ENCODE measurements around the gene CNOT9. TPM values are rescaled to one million over a fixed set of nuclear protein-coding genes. Genes with fewer than 3 reads are reported as not detected.
A peak's percentile ranks its signal among the peaks of the same experiment; 100 is the strongest.

CNOT9 gene
- polyA plus RNA-seq, 3 donors: 14.5 to 21.5 (median 18.4) TPM

DNA sequence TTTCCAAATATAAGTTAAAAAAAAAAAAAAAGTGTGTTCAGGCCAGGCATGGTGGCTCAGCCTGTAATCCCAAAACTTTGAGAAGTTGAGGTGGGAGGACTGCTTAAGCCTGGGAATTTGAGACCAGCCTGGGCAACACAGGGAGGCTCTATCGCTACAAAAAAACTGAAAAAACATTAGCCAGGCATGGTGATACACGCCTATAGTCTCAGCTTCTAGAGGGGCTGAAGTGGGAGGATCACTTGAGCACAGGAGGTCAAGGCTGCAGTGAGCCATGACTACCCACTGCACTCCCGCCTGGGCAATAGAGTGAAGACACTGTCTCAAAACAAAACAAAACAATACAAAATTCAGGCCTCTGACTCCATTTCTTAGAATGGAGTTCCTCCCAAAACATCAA, 9.7 kb upstream of the CNOT9 start:
- Histone ChIP-seq H2AFZ (ENCODE audit: insufficient read depth, low read depth, low read length, poor library complexity, severe bottlenecking) (no peak overlapping the region), H4K20me1 (ENCODE audit: insufficient read depth, low read length) (no peaks in the 10 kb centered on the region), H3K4me1 (ENCODE audit: control insufficient read depth in 1 of 2, insufficient read depth in 2 of 2, low read length in 2 of 2) (peaks cover 0 to 12% of the 10 kb centered on the region in 2 donors), H3K79me2 (ENCODE audit: insufficient read depth, low read length) (peaks cover 30% of the 10 kb centered on the region), H3K4me2 (replicated peaks; ENCODE audit: extremely low read depth, low read length, poor library complexity, severe bottlenecking) (no peak overlapping the region), H3K9me3 (replicated peaks in 1 of 2; ENCODE audit: control insufficient read depth in 1 of 2, insufficient read depth in 1 of 2, low read length in 2 of 2) (no peaks in the 10 kb centered on the region), H3K27ac (ENCODE audit: low read depth in 1 of 2, low read length in 2 of 2) (no peak overlapping the region), H3K36me3 (replicated peaks in 1 of 2; ENCODE audit: control insufficient read depth in 1 of 2, insufficient read depth in 2 of 2, low read length in 2 of 2) (peaks cover 41 to 81% of the 10 kb centered on the region in 2 donors), H3K4me3 (replicated peaks in 1 of 3; ENCODE audit: low read depth in 2 of 3, low read length in 3 of 3) (no peak overlapping the region), H3K27me3 (ENCODE audit: control insufficient read depth in 2 of 2, insufficient read depth in 2 of 2, low read length in 2 of 2) (no peaks in the 10 kb centered on the region), H3K9ac (ENCODE audit: insufficient read depth, low read length, poor library complexity, severe bottlenecking) (no peak overlapping the region)
- peaks cover 10% of the 10 kb centered on the region for H3K4me1 Mint-ChIP-seq
- 100% methylated on average over 2 of the region's 3 CpGs for WGBS (ENCODE audit: insufficient coverage)
- H3K36me3 Mint-ChIP-seq: peaks cover 44 to 75% of the 10 kb centered on the region in 2 donors
- H3K4me3 Mint-ChIP-seq: no peak overlapping the region
- intact Hi-C loops (cut with micrococcal nuclease): no loop called here
- H3K9me3 Mint-ChIP-seq: no peaks in the 10 kb centered on the region
- H3K27me3 Mint-ChIP-seq (ENCODE audit: low read depth in 3 of 3): no peaks in the 10 kb centered on the region
- H3K27ac Mint-ChIP-seq: no peak overlapping the region
- no peak for DNase-seq
- TF ChIP-seq, protein P1, sequence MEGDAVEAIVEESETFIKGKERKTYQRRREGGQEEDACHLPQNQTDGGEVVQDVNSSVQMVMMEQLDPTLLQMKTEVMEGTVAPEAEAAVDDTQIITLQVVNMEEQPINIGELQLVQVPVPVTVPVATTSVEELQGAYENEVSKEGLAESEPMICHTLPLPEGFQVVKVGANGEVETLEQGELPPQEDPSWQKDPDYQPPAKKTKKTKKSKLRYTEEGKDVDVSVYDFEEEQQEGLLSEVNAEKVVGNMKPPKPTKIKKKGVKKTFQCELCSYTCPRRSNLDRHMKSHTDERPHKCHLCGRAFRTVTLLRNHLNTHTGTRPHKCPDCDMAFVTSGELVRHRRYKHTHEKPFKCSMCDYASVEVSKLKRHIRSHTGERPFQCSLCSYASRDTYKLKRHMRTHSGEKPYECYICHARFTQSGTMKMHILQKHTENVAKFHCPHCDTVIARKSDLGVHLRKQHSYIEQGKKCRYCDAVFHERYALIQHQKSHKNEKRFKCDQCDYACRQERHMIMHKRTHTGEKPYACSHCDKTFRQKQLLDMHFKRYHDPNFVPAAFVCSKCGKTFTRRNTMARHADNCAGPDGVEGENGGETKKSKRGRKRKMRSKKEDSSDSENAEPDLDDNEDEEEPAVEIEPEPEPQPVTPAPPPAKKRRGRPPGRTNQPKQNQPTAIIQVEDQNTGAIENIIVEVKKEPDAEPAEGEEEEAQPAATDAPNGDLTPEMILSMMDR (IDR thresholded peaks at IDR 0.05): no peak

DNA sequence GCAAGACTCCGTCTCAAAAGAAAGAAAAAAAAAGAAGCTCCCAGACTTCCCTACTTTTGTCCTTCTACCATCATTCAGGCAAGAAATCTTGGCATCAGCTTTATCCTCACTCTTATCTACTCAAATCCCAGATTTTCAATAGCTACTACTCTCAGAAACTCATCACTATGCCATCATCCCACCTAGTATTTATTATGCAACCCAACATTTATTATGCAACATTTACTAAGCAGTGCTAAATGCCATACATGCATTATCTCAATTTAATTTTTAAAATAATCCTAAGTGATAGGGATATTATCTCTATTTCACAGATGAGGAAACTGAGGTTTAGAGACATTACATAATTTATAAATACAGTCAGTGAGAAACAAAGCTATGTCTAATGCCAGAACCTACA, 4.6 kb upstream of the CNOT9 start:
- peaks cover 28 to 47% of the 10 kb centered on the region in 2 donors for H3K36me3 Mint-ChIP-seq
- no peaks in the 10 kb centered on the region for H3K27me3 Mint-ChIP-seq (ENCODE audit: low read depth in 3 of 3)
- H3K4me2 ChIP-seq (replicated peaks; ENCODE audit: extremely low read depth, low read length, poor library complexity, severe bottlenecking): no peak overlapping the region
- WGBS (ENCODE audit: insufficient coverage): 83% methylated on average over 1 of the region's 1 CpG
- peaks cover 10 to 11% of the 10 kb centered on the region in 2 donors for H3K4me1 ChIP-seq (ENCODE audit: control insufficient read depth in 1 of 2, insufficient read depth in 2 of 2, low read length in 2 of 2)
- peak overlapping the region in 1 of 2 donors; percentile 46 for H3K27ac ChIP-seq (ENCODE audit: low read depth in 1 of 2, low read length in 2 of 2)
- H3K9me3 Mint-ChIP-seq: no peaks in the 10 kb centered on the region
- H3K9me3 ChIP-seq (replicated peaks in 1 of 2; ENCODE audit: control insufficient read depth in 1 of 2, insufficient read depth in 1 of 2, low read length in 2 of 2): no peaks in the 10 kb centered on the region
- TF ChIP-seq, protein P1 (IDR thresholded peaks at IDR 0.05): no peak
- peaks cover 21 to 43% of the 10 kb centered on the region in 2 donors for H3K36me3 ChIP-seq (replicated peaks in 1 of 2; ENCODE audit: control insufficient read depth in 1 of 2, insufficient read depth in 2 of 2, low read length in 2 of 2)
- intact Hi-C loops (cut with micrococcal nuclease): loop anchor here (10.0 kb wide), 3 partner anchors 159 to 289 kb away; partner anchors contain the start of genes AAMP (in 1 of the 2), CTDSP1 (in 1 of the 2) and PNKD (in 1 of the 2)
- H3K4me3 ChIP-seq (replicated peaks in 1 of 3; ENCODE audit: low read depth in 2 of 3, low read length in 3 of 3): no peak overlapping the region
- H3K27ac Mint-ChIP-seq: peak overlapping the region in 1 of 7 donors; percentile 51
- H3K9ac ChIP-seq (ENCODE audit: insufficient read depth, low read length, poor library complexity, severe bottlenecking): no peak overlapping the region
- no peak overlapping the region for H2AFZ ChIP-seq (ENCODE audit: insufficient read depth, low read depth, low read length, poor library complexity, severe bottlenecking)
- DNase-seq: no peak
- H3K27me3 ChIP-seq (ENCODE audit: control insufficient read depth in 2 of 2, insufficient read depth in 2 of 2, low read length in 2 of 2): no peaks in the 10 kb centered on the region
- H3K4me3 Mint-ChIP-seq: no peak overlapping the region
- H4K20me1 ChIP-seq (ENCODE audit: insufficient read depth, low read length): no peaks in the 10 kb centered on the region
- peaks cover 23% of the 10 kb centered on the region for H3K4me1 Mint-ChIP-seq
- peaks cover 77% of the 10 kb centered on the region for H3K79me2 ChIP-seq (ENCODE audit: insufficient read depth, low read length)
